PC-3 (cell line): ENCODE results near the gene TGOLN2.

Experiments
- CTCF ChIP-seq: fragments of 300-600 bp; sonication (generic); conservative IDR thresholded peaks from 2 replicates; pipeline ENCODE4 v1.5.1; 2017; ENCODE audit warnings: antibody characterized with exemption, low read depth, mild to moderate bottlenecking, low read length
- EZH2 ChIP-seq: fragments of 300-600 bp; sonication (generic); IDR thresholded peaks from one replicate; pipeline ENCODE4 v1.6.1; 2017; ENCODE audit warnings: antibody characterized with exemption, mild to moderate bottlenecking, low read length; ENCODE audit not compliant: unreplicated experiment

DNA sequence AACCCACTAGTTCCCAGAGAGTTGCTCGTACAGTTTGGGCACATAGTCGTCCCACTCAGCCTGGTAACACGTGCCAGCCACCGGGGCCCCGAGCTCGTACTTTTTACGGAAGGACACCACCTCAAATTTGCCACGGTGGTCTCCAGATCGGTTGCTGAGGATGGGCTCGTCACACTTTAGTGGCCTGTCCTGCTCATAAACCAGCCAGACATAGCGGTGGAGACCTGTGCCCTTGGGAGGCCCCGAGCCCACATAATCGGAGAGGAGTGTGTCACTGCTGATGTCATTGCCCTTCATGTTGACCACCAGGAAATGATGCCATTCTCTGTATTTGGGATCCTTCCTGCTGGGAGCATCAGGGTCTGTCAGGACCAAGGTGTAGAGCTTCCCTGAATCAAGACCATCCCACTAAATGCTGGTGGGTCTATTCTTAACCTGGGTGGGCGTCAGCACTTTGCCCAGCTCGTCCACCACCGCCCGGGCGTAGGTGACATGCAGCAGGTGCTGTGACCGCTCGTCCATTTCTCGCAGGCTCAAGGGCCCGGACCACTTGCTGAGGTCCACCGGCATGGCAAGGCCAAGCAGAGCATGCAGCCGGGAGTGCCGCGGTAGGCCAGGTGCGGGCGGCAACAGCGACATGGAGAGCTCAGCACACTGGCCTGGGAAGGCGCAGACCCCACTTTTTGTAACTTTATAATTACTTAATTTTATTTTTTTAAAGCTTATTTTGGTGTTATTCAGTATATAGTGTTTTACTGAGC is 13.7 kb upstream of the TGOLN2 start:
- TF ChIP-seq CTCF (no peak), EZH2 (no peak)
